HUES6 (cell line): ENCODE data around the gene LCE2B.
"Not testable (repeated sequence)": the region's sequence is repeated elsewhere in the genome, so short reads cannot be mapped to it uniquely, and the experiment has no call there.

Source experiments
- H3K27ac ChIP-seq: 2 replicates; pipeline ENCODE4 v1.7.0; 2013; ENCODE audit warnings: low read depth, mild to moderate bottlenecking, low read length, inconsistent platforms
- H3K27me3 ChIP-seq: 2 replicates; pipeline ENCODE4 v1.6.1; 2013; ENCODE audit warnings: low read length; ENCODE audit not compliant: control insufficient read depth, insufficient read depth
- H3K36me3 ChIP-seq: 2 replicates; pipeline ENCODE4 v1.6.1; 2013; ENCODE audit warnings: low read length; ENCODE audit not compliant: control insufficient read depth, insufficient read depth
- H3K4me1 ChIP-seq: 2 replicates; pipeline ENCODE4 v1.6.1; 2013; ENCODE audit warnings: low read length; ENCODE audit not compliant: control insufficient read depth, insufficient read depth
- H3K4me3 ChIP-seq: 2 replicates; pipeline ENCODE4 v1.5.1; 2013; ENCODE audit warnings: low read depth, low read length
- H3K9ac ChIP-seq: one replicate; pipeline ENCODE4 v1.6.1; 2013; ENCODE audit warnings: mild to moderate bottlenecking, low read length
- H3K9me3 ChIP-seq: 2 replicates; pipeline ENCODE4 v1.6.1; 2013; ENCODE audit warnings: low read depth, low read length; ENCODE audit not compliant: control insufficient read depth, insufficient read depth

The LCE2B gene

DNA sequence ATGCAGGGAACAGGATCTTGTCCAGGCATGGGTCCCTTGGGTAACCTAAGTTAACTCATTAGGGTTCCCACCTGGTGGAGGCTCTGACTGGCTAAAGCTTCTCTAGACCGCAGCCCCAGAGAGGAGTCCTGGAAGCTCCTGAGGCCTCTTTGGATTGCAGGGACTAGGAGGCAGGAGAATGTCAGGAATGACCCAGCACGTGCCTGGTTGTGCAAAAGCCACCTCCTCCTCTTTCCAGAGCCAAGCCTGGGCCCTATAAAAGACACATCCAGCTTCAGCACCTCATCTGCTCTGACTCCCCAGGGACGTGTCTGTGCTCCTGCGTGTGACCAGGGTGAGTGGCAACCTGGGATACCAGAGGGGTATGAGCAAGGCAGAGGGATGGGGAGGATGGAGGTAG is at the start of gene LCE2B:
Gene LCE2B (plus strand): TSS at position 301 of the 400 bp plus-strand sequence. CDS start 721 bp downstream, outside the sequence.
- not testable (repeated sequence) for H3K9ac ChIP-seq, H3K36me3 ChIP-seq, H3K4me3 ChIP-seq, H3K4me1 ChIP-seq, H3K27ac ChIP-seq
- Histone ChIP-seq H3K9me3 (peaks cover 17% of the 10 kb centered on the region; the same call in 1 of the 2 replicates), H3K27me3 (peaks cover 11% of the 10 kb centered on the region; the same call in 1 of the 2 replicates)

DNA sequence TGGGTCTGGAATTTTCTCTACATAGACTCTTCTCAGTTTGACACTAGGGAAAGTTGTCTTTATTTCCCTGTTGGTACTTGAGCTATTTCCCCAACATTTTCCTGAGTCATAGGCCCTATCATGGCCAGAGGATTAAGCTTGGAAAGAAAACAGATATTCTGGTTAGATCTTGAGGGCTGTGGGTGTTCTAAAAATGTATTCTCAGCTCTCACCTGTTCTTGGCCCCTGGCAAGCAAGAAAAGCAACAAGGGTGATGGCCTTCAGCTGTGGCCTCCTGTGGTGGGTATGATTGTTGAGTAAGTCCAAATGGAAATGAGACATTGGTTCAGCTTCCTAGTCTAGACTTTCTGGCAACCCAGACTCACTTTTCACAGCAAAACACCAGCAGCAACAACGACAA is 45.6 kb upstream of the LCE2B start:
- Histone ChIP-seq H3K9ac (no peak overlapping the region), H3K36me3 (no peaks in the 10 kb centered on the region), H3K27ac (no peak overlapping the region), H3K9me3 (peaks cover 30% of the 10 kb centered on the region; the same call in 1 of the 2 replicates), H3K4me3 (no peak overlapping the region), H3K4me1 (no peaks in the 10 kb centered on the region), H3K27me3 (peaks cover 4% of the 10 kb centered on the region; the same call in 1 of the 2 replicates)

GRCh38 chr1:152643945-152644344 is 42.0 kb upstream of the LCE2B start:
- Histone ChIP-seq H3K27me3 (peaks cover 4% of the 10 kb centered on the region; the same call in 1 of the 2 replicates), H3K4me3 (no peak overlapping the region)

GRCh38 chr1:152645146-152645545 is 40.8 kb upstream of the LCE2B start:
- Histone ChIP-seq H3K4me1 (no peaks in the 10 kb centered on the region), H3K9me3 (peaks cover 25% of the 10 kb centered on the region; the same call in 1 of the 2 replicates), H3K27me3 (peaks cover 4% of the 10 kb centered on the region; the same call in 1 of the 2 replicates), H3K36me3 (no peaks in the 10 kb centered on the region), H3K4me3 (no peak overlapping the region), H3K9ac (no peak overlapping the region), H3K27ac (no peak overlapping the region)

More at GRCh38 chr1:152643945-152644344, 42.0 kb upstream of the LCE2B start:
- Histone ChIP-seq H3K4me1 (no peaks in the 10 kb centered on the region), H3K9ac (no peak overlapping the region), H3K9me3 (peaks cover 25% of the 10 kb centered on the region; the same call in 1 of the 2 replicates), H3K36me3 (no peaks in the 10 kb centered on the region), H3K27ac (no peak overlapping the region)

DNA sequence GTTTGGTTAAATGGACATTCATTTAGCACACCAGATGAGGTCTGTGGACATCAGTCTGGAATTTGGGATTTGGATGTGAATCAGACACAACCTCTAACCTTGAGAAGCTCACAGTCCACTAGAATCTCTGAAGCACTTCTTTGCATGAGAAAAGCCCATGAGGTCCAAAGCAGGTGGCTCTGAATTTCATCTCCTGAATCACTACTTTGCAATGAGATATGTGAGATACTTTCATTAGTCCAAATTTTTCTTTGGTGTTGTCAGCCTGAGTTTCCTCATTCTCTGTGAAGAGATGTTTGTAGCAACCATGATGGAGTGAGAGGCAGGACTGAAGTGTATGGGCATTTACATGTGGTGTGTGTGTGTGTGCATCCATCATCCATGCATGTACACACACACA is 39.3 kb upstream of the LCE2B start:
- peaks cover 19% of the 10 kb centered on the region; the same call in 1 of the 2 replicates for H3K9me3 ChIP-seq
- H3K27ac ChIP-seq, result no peak overlapping the region
- H3K4me3 ChIP-seq, result no peak overlapping the region
- H3K27me3 ChIP-seq, result peaks cover 4% of the 10 kb centered on the region; the same call in 1 of the 2 replicates
- no peaks in the 10 kb centered on the region for H3K36me3 ChIP-seq
- no peak overlapping the region for H3K9ac ChIP-seq
- no peaks in the 10 kb centered on the region for H3K4me1 ChIP-seq

DNA sequence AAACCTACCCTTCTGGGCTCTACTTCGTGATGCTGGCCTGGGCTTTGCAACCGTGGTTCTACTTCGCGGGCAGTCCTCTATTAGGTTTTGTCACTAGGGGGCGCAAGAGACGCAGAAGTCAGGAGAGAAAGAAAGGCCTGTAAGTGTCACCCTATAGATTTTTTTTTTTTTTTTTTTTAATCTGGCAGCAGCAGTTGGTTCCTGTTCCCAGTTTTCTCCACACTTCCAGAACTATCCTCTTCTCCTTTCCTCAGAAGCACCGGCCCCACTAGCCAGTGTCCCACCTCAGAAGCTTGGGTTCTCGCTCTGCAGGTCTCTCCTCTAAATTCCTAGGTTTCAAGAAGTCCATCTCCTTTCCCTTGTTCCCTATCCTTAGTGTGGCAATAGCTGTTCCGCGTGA is 31.8 kb upstream of the LCE2B start:
- Histone ChIP-seq H3K4me3 (no peak overlapping the region), H3K27me3 (peaks cover 9% of the 10 kb centered on the region; the same call in 1 of the 2 replicates), H3K36me3 (no peaks in the 10 kb centered on the region), H3K9me3 (peaks cover 11% of the 10 kb centered on the region; the same call in 1 of the 2 replicates), H3K9ac (no peak overlapping the region), H3K27ac (no peak overlapping the region), H3K4me1 (no peaks in the 10 kb centered on the region)

DNA sequence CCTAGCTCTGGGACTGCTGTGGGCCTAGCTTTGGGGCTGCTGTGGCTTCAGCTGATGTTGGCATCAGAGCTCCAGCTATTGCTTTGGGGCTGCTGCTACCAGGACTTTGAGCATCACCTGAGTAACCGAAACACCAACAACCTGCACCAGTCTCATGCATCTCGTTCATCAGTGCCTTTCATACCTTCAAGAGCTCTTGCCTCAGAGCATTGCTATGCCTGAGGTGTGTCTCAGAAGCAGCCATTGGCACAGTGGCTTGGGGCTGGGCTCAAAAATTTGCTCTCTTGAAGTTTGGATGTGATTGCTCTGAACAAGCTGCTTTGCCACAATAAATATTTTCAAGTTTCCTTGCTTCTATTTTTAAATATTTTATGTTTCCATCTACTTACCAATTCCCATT is 29.5 kb upstream of the LCE2B start:
- H3K27ac ChIP-seq, result no peak overlapping the region
- H3K4me1 ChIP-seq, result no peaks in the 10 kb centered on the region
- no peak overlapping the region for H3K4me3 ChIP-seq
- H3K9ac ChIP-seq, result no peak overlapping the region
- peaks cover 17% of the 10 kb centered on the region; the same call in 1 of the 2 replicates for H3K27me3 ChIP-seq
- no peaks in the 10 kb centered on the region for H3K36me3 ChIP-seq
- peaks cover 15% of the 10 kb centered on the region; the same call in 1 of the 2 replicates for H3K9me3 ChIP-seq

DNA sequence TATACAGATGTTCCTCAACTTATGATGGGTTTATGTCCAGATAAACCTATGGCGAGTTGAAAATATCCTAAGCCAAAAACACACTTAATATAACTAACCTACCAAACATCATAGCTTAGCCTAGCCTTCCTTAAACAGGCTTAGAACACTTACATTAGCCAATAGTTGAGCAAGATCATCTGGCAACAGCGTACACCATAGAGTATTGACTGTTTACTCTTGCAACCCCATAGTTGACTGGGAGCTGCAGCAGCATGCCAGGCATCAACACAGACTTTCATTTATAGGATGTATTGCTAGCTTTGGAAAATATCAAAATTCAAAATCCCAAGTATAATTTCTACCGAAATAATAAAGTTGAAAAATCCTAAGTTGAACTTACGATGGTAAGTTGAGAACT is 28.2 kb upstream of the LCE2B start:
- Histone ChIP-seq H3K36me3 (no peaks in the 10 kb centered on the region), H3K27me3 (peaks cover 14% of the 10 kb centered on the region; the same call in 1 of the 2 replicates), H3K27ac (no peak overlapping the region), H3K4me3 (no peak overlapping the region), H3K9ac (no peak overlapping the region), H3K9me3 (peaks cover 12% of the 10 kb centered on the region; the same call in 1 of the 2 replicates), H3K4me1 (no peaks in the 10 kb centered on the region)

GRCh38 chr1:152658649-152659048 is 27.3 kb upstream of the LCE2B start:
- H3K9me3 ChIP-seq, result peaks cover 21% of the 10 kb centered on the region; the same call in 1 of the 2 replicates
- no peak overlapping the region for H3K4me3 ChIP-seq
- no peak overlapping the region for H3K27ac ChIP-seq
- H3K4me1 ChIP-seq, result no peaks in the 10 kb centered on the region
- no peaks in the 10 kb centered on the region for H3K36me3 ChIP-seq
- no peak overlapping the region for H3K9ac ChIP-seq
- H3K27me3 ChIP-seq, result peaks cover 22% of the 10 kb centered on the region; the same call in 1 of the 2 replicates

DNA sequence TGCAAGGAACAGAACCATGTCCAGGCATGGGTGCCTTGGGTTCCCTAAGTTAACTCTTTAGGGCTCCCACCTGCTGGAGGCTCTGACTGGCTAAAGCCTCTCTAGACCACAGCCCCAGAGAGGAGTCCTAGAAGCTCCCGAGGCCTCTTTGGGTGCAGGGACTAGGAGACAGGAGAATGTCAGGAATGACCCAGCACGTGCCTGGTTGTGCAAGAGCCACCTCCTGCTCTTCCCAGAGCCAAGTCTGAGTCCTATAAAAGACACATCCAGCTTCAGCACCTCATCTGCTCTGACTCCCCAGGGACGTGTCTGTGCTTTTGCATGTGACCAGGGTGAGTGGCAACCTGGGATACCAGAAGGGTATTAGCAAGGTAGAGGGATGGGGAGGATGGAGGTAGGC is 22.8 kb upstream of the LCE2B start, which contains the start of gene LCE2D:
Gene LCE2D (plus strand): TSS at position 283 of the 400 bp plus-strand sequence. CDS start 726 bp downstream, outside the sequence.
- Histone ChIP-seq H3K36me3 (no peaks in the 10 kb centered on the region), H3K9ac (no peak within 1 kb of the TSS), H3K4me1 (no peaks in the 10 kb centered on the region), H3K27me3 (peaks cover 26% of the 10 kb centered on the region; the same call in 1 of the 2 replicates), H3K4me3 (no peak within 1 kb of the TSS), H3K9me3 (peaks cover 22% of the 10 kb centered on the region; the same call in 1 of the 2 replicates), H3K27ac (no peak within 1 kb of the TSS)

DNA sequence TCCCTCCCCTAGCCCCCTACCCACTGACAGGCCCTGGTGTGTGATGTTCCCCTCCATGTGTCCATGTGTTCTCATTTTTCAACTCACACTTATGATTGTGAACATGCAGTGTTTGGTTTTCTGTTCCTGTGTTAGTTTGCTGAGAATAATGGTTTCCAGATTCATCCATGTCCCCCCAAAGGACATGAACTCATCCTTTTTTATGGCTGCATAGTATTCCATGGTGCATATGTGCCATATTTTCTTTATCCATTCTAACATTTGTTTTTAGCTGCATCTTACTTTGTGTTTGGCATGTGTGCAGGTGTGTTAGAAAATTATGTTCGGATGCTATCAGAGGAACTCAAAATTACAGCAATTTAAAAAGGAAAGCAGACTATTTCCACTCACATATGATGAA is 19.8 kb upstream of the LCE2B start:
- Histone ChIP-seq H3K9me3 (peaks cover 21% of the 10 kb centered on the region; the same call in 1 of the 2 replicates), H3K27me3 (peaks cover 17% of the 10 kb centered on the region; the same call in 1 of the 2 replicates)
- not testable (repeated sequence) for H3K36me3 ChIP-seq, H3K4me1 ChIP-seq, H3K27ac ChIP-seq, H3K4me3 ChIP-seq, H3K9ac ChIP-seq
